GM19324 (cell line): Measurements from ENCODE around the gene MGAT5B.

Source experiments
- ATAC-seq: cut with Tn5 transposase; IDR thresholded peaks from one replicate; pipeline ENCODE4 v1.9.1; 2021; ENCODE audit warnings: mild to moderate bottlenecking, moderate library complexity; ENCODE audit not compliant: unreplicated experiment, low FRiP score

Gene MGAT5B

GRCh38 chr17:76902476-76902875 is 34.3 kb downstream of the MGAT5B start:
- ATAC-seq, result no peak

GRCh38 chr17:76903631-76904030 is 35.4 kb downstream of the MGAT5B start:
- no peak for ATAC-seq

- no peak for ATAC-seq
Observed at GRCh38 chr17:76904116-76904515, 35.9 kb downstream of the MGAT5B start.

GRCh38 chr17:76905036-76905435 is 36.8 kb downstream of the MGAT5B start:
- ATAC-seq, result no peak

- no peak for ATAC-seq
Observed at GRCh38 chr17:76905836-76906235, 37.6 kb downstream of the MGAT5B start.

GRCh38 chr17:76906463-76906862 is 38.3 kb downstream of the MGAT5B start:
- ATAC-seq, result no peak

- ATAC-seq, result no peak
Observed at GRCh38 chr17:76907352-76907751, 39.1 kb downstream of the MGAT5B start.

- no peak for ATAC-seq
Observed at GRCh38 chr17:76909971-76910760, 42.0 kb downstream of the MGAT5B start.

- ATAC-seq, result no peak
Observed at GRCh38 chr17:76911299-76912017, 43.3 kb downstream of the MGAT5B start.

GRCh38 chr17:76912421-76913164 is 44.4 kb downstream of the MGAT5B start:
- no peak for ATAC-seq

- ATAC-seq, result no peak
Observed at GRCh38 chr17:76914937-76915336, 46.7 kb downstream of the MGAT5B start.

- no peak for ATAC-seq
Observed at GRCh38 chr17:76915840-76916510, 47.8 kb downstream of the MGAT5B start.

GRCh38 chr17:76917829-76918228 is 49.6 kb downstream of the MGAT5B start:
- no peak for ATAC-seq

GRCh38 chr17:76918811-76919210 is 50.6 kb downstream of the MGAT5B start:
- ATAC-seq, result no peak

- ATAC-seq, result no peak
Observed at GRCh38 chr17:76920364-76921139, 52.3 kb downstream of the MGAT5B start.

- ATAC-seq, result no peak
Observed at GRCh38 chr17:76921340-76922036, 53.3 kb downstream of the MGAT5B start.

GRCh38 chr17:76922084-76922483 is 53.9 kb downstream of the MGAT5B start:
- ATAC-seq, result no peak

GRCh38 chr17:76922967-76923366 is 54.8 kb downstream of the MGAT5B start:
- no peak for ATAC-seq

- no peak for ATAC-seq
Observed at GRCh38 chr17:76923491-76923890, 55.3 kb downstream of the MGAT5B start.
